HG02840 (cell line): Measurements from ENCODE around the gene AGAP3.

Experiments
- ATAC-seq: cut with Tn5 transposase; IDR thresholded peaks from one replicate; pipeline ENCODE4 v1.9.1; 2021; ENCODE audit warnings: mild to moderate bottlenecking, moderate library complexity, moderate number of reproducible peaks; ENCODE audit not compliant: unreplicated experiment, low FRiP score

The AGAP3 gene

DNA sequence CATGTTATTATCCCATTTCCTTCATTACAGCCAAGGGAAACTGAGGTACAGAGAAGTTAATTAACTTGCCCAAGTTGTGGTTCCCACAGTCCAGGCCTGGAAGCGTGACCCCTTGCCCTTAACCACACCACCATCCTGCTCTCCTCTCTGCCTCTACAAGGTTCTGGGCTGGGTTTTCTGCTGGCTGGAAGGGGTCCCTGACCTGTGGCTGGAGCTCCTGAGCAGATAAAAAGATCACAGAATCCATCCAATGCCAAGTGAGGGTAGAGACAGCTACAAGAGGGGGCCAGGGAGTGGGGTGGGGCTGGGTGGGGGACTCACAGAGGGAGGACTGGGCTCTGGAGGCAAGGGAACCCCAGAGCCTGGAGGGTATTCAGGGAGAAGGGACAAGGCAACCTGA is 91.0 kb downstream of the AGAP3 start:
- ATAC-seq = no peak

DNA sequence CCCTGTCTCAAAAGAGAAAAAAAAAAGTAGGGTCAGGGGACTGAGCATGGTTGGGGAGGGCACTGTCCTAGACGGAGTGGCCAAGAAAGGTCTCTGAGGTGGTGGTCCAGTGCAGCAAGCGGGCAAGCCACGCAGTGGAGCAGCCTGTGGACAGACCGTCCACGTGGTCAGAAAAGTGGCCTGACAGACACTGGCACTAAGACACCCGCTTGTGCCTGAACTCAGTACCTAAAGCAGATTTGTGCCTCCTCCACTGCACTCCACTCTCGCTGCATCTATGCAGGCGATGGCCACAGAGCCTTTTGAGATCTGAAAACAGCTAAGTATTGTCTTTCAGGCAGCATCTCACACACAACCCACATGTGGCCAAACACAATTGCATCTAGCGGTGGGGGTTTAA is 92.0 kb downstream of the AGAP3 start:
- ATAC-seq = no peak

DNA sequence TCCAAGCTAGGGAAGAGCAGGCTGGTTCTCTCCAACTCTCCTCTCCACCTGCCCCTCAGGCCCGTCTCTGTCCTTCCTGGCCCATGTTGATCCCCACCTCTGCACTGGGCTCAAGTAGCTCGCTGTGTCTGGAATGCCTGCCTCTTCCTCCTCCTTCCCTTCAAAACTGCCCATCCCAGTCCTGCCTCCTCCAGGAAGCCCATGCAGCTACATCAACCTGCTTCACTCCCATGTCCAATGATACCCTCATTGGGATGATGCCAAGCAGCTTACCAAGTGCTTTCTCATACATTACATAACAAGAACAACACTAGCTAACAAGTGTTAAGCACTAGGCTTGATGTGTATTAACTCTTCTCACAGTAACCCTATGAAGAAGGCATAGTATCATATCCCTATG is 92.6 kb downstream of the AGAP3 start:
- ATAC-seq = no peak

DNA sequence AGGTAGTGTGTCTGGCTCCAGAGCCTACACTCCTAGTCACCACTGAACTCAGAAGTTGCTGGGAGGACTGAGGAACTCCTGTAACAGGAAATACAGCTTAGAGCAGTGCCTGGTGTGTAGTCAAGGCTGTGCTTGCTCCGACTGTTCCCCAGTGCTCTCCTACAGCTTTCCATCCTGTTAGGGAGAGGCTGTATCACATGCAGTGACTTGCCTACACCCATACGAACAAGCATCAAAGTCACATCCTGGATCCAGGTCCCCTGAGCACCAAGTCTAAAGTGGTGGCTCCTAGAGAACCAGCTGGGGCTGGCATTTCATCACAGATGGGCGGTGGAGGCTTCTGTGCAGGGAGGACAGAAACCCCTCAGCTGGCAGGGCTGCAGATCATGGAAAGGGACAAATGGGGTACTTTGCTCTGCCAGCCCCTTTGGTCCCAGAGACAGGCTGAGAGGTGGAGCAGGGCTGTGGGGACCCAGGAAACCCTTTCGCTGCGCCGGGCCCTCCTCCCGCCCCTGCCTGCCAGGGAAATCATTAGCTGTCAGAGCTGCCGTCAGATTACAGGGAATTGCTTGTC is 93.1 kb downstream of the AGAP3 start:
- ATAC-seq = no peak

DNA sequence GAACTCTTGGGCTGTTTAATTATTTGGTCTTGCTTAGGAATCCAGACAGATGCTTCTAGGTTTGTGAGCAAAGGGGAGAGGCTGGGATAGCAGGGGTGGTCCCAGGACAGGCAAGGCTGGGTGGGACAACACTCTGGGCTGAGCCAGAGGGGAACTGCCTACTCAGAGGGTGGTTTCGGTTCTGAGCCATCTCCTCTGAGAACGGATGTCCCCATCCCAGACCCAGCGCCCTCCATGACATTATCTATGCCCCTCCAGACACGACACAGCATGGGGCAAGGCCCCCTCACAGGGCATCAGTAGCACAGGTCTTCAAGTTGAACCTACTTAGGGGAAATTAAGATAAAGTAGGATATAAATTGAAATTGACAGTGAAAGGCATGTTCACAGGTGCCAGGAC is 93.7 kb downstream of the AGAP3 start:
- no peak for ATAC-seq

DNA sequence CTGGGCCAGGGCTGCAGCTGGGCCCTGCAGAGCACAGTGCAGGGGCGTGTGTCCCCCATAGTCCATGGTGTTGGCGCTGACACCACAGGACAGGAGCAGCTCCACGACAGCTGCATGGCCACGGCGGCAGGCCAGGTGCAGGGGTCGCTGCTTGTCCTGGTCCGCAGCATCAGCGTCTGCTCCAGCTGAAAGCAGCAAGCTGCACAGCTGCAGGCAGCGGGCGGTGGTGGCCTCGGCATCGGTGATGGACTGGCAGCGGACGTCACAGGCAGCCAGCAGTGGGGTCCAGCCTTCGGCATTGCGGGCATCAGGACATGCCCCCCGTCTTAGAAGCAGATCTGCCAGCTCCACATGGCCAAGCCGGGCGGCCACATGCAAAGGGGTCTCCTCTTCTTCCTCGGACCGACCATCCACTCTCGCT is 94.7 kb downstream of the AGAP3 start:
- ATAC-seq = no peak

DNA sequence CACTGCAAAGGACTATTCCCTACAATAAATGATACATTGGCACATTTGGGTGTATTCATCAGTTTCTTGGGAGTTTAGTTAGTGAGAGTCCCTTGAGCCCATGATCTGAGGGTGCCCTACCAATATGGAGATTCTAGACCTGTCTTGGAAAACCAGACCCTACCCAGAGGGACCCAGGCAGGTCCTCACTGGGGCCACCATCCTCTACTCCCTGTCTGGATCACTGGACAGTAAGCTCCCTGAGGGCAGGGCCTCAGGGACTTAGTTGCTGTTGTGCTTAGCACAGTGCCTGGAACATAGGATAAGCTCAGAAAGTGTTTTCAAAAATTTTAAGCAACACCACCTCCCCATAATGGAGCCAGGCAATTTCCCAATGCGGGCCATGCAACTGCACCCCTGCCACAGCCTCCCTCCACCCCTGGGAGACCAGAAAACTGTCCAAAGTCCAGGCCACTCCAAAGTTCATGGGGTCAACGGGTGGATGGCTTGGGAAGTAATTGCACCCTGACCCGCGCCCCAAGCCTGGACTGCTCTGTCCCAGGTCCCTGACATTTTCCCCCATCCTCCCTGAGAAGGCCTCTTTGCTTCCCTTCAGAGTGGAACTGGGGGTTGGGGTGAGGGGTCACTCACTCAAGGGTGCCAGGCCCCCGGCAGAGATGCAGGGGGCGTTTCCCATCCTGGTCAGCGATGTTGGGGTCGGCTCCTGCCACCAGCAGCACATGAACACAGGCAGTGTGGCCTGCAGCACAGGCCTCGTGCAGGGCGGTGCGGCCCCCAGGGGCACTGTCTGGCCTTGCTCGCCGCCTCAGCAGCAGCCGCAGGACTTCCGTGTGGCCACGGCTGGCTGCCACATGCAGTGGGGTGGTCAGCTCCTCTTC is 99.7 kb downstream of the AGAP3 start:
- ATAC-seq = no peak

DNA sequence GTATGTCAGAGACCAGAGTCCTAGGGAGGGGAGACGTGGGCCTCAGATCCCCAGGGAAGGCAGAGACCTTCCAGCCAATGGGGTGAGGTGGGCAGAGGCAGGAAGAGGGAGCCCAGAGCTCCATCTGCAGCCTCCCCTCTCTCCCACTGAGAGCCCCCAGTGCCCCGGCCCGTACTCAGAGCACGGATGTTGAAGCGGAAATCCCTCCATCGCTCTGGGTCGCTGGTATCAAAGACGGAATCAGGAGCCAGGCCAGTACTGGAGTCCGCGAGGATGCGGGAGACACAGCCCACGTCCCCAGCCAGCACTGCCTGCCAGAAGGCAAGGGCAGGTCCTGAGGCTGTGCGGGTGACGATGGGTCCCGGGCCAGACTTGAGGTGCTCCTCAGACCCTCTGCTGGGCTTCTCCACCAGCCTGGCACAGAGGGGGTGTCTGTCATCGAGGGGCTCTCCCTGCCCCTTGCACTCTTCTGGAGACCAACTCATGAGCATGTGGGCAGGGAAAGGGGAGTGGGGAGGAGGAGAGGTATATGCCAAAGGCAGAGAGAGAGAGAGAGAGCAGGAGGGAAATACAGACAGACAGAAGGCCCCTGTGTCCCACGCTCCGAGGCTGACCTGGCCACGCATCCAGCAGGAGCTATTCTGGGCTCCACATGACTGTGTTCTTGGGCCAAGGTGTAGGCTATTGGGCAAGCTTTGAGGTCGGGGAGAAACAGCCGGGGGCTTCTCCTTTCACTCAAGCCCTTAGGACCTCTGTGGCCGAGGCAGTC is 100.5 kb downstream of the AGAP3 start, which contains the start of gene ASB10:
Gene ASB10 (minus strand): TSS at position 611 of the 769 bp plus-strand sequence. CDS start 120 bp downstream, at position 491.
- ATAC-seq = no peak

DNA sequence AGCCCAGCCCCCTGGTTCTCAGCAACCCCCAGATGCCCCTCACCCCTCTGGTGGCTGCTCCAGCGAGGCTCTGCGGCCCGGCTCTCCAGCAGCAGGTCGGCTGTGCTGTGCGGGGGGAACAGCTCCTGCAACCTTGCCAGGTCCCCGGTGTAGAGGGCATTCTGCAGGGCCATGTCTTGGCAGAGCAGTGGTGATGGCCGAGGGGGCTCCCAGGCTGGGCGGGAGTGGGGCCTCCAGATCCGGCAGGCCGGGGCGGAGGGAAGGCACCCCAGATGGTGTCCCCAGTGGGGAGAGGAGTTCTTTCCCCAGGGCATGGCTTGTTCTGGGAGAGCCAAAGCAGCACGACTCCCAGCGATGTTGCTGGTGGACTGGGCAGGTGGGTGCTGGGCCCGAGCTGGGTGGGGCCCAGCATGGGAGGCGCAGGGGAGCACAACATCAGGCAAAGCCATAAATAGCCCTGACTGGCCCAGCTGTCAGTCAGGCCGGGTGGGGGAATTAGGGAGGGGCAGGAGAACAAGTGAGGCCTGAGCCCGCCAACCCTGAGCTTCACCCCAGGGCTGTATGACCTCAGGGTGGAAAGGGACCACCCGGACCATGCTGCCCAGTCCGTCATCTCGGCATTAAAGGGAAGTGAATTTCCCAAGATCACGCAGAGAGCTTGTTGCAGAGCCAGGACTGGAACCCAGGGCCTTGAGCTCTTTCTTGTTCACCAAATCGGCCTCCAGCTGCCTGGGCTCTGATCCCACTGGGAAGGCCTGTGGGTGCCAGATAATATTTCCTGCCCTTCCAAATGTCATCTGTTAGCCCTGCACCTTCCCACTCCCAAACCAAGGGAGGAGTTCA is 101.4 kb downstream of the AGAP3 start:
- no peak for ATAC-seq

DNA sequence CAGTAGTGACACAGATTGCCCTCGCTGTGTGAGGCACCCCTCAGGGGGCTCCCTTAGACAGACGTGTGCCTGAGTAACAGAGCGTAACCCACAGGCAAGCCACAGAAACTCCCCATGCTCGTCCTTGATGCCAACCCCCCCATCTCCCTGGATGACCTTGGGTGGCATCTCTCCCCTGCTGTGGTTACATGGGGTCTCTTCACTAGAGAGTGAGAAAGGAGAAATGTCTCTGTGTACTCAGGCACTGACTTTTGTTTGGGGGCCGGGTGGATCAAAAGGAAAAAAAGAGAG is 101.9 kb downstream of the AGAP3 start:
- no peak for ATAC-seq

DNA sequence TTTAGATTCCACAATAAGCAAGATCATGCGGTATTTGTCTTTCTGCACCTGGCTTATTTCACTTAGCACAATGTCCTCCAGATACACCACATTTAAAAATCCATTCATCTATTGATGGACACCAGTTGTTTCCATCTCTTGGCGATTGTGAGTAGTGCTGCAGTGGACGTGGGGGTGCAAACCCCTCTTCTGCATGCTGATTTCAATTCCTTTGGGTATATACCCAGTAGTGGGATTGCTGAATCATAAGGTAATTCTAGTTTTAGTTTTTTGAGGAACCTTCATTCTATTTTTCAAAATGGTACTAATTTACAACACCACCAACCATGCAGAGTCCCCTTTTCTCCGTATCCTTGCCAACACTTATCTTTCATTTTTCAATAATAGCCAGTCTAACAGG is 102.8 kb downstream of the AGAP3 start:
- ATAC-seq = no peak

DNA sequence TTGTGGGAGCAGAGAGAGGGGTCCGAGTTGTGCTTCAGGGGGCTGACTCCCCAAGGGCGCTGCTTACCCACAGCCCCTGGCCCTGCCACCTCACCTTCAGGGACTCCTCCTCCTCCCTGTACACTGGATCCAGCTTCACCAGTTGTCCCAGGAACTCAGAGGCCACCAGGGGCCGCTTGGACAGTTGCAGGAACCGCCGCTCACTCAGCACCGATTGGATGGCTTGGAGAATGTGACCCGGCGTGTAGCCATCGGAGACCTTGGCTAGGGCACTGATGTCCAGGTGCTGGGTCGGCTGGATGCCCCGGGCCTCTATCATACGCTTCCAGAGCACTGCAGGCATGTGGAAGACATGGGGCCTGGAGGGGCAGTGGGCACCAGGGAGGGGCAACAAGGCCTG is 105.3 kb downstream of the AGAP3 start:
- no peak for ATAC-seq

DNA sequence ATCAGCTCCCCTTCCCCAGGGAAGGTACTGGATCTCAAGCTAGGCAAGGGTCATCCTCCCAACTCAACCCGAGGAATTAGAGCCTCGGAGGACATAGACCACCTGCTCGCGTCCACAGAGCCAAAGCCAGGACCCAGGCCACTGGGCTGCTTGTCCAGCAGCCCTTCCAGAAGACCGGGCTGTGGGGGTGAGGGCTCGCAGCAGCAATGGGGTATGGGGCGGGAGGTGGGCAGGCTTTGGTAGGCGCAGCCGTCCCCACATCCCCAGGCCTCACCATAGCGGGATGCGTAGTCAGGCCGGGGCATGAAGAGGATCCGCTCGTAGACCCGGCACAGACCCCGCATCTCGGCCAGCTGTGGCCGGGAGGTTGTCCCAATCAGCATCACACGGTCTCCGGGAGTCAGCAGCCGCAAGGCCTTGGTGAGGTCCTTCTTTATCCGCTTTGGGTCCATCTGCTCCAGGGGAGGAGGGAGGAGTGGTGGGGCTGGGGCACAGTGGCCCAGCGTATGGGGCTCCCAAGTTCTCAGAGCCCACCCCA is 105.8 kb downstream of the AGAP3 start:
- ATAC-seq = no peak

DNA sequence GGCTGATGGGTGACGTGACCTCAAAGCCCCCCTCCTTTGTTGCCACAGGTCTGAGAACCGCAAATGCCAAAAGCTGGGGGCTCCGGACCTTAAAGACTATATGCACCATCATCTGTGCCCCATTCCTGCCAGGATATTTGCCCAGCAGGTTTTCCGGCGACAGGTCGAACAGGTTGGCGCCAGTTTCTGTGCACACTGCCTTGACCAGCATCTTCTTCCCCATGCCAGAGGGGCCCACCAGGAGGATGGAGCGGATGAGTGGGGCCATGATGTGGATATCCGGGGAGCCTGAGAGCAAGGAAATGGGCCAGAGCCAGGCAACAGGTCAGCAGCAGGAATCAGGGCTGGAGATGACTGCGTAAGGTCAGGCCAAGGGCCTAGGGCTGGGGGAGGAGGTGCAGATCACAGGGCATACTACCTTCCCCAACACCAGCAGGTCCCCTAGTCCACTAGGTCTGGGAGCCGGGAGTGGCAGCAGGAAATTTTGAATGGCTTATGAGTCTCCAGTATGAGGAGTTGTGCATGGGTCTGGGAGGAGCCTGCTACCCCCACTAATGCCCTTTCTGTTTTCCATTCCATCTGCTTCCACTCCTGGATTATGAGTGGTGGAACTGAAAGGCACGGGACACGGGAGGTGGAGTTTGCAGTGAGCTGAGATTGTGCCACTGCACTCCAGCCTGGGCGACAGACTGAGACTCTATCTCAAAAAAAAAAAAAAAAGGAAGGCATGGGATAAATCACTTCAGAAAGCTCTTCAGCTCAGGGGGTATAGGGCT is 107.1 kb downstream of the AGAP3 start:
- ATAC-seq = no peak
